HG03097 (cell line): Measurements from ENCODE around the gene LRP6.
"Not testable (repeated sequence)": the region's sequence is repeated elsewhere in the genome, so short reads cannot be mapped to it uniquely, and the experiment has no call there.

ENCODE experiments used
- ATAC-seq: cut with Tn5 transposase; IDR thresholded peaks from one replicate; pipeline ENCODE4 v1.9.1; 2021; ENCODE audit not compliant: unreplicated experiment, low FRiP score

Gene LRP6

DNA sequence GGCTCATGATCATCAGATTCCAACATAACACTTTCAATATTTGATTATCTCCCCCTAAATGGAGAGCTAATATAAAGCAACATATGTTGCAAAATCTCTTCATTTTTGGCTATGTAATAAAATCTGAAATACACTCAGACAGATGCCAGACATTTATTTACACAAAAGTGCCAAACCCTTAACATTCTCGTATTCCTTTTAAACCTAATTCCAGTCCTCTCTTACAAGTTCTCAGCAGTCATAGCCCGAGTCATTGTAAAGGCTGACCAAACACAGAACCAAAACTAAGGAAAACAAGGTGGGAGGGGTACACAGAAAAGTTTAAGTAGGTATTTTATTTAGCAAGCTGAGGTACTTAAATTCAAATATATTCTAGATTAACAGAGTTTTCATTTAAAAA lies 81.4 kb downstream of the LRP6 start:
- ATAC-seq: no peak

DNA sequence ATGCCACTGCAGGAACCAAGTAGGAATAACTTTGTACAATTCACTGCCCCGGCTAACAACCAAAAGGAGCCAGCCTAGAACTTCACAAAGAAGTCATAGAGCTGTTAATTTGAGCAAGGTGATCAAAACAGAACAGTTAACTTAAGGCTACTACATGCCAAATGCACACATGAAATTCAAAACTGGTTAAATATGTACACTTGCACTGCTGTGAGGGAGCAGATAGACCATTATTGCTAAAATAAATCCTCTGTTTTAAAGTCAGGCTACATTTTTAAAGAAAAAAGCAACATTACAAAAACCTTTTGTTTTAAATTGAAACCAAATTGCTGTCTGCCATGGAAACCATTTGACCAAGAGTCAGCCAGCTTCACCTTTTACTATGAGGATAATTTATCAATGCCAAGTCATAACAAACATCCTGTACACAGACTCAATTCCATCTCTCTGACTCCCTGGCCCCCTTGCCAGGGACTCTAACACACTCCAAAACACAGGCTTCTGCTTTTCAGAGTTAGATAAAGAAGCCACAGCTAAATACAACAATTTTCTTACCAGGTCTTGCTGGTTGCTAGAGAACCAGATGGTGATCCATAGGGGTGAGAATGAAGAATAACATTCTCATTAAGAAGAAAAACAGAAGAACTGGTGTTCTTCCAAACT lies 84.0 kb downstream of the LRP6 start:
- no peak for ATAC-seq

DNA sequence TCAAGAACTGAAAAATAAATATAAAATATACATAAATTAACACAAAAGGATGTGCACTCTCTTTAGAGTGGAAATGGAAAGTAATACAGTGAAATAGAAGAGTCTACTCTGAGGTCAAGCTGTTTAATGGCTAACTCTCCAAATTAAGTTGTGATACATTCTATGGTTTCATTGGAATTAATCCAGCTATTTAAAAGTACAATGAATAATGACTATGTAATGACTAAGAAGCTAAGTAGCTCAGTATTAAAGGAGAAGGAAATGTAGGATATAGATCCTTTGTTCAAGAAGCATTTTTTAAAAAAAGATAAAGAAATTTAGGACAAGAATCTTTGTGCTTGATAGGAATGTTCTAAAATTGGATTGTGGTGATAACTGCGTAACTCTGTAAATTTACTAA lies 85.3 kb downstream of the LRP6 start:
- ATAC-seq: no peak

DNA sequence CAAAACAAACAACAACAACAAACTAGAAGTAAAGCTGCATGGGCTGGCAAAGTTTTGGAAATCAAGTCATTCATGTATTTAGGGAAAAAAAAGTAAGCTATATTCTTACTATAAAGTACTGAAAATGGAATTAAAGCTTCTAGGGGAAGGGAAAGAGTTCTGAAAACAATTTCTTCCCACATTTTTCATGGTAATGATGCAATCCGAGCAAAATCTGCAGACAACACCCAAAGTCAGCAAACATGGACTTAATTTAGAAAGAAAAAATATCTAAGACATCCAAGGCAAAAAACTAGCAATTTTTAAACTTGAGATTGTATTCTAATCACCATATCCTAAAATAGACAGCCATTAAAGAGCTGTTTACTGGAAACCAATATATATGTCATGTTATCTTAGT lies 86.3 kb downstream of the LRP6 start:
- no peak for ATAC-seq

DNA sequence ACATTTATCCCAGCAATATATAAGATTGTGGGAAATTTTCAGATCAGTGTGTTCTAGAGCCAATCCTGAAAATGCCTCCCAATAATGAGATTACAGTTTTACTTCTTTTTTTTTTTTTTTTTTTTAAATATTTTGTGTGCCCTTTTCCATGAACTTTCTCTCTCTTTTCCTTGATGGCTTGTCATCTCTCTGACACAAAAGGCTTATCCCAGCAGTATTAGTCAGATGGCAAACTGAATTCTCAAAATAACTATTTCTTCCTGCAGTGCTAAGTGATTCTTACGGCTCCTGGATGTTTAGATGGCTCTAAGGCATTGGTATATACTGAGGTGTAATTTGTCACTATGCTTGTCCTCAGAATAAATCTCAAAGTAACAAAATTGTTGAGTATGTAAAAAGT lies 86.7 kb downstream of the LRP6 start:
- ATAC-seq: no peak

DNA sequence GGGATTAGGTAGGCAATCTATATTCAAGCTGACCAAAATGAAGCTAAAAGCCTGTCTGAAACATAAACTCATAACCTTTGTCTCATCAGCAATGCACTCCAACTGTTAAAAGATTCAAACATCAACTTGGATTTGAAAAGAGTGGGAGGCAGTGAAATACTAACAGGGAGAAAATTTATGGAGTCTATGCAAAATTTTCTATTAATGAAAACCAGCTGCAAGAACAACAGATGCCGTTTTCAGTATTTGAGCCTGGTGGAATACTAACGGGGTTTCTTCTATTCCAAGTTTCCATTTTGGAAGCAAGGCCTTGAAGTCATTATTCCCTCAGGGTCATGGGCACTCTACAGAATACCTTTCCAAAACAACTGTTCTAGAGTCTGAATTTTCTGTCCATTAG lies 88.3 kb downstream of the LRP6 start:
- ATAC-seq: no peak

DNA sequence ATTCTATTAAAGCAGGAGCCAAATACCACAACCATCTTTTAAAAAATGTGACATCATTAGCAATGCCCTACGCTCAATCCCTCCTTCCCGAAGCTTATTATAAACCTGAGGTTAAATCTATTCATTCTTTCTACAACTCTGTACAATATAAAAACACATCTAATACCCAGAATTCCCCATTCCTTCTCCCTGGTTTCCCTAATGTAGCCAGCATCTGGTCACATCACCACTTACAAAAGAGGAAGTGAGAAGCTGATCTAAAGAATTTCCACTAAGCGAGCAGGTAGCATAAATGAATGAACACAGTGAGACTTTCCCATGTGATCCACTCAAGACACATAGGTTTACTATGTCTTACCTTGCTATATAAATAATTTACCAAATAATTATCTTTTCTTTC lies 90.4 kb downstream of the LRP6 start:
- no peak for ATAC-seq

DNA sequence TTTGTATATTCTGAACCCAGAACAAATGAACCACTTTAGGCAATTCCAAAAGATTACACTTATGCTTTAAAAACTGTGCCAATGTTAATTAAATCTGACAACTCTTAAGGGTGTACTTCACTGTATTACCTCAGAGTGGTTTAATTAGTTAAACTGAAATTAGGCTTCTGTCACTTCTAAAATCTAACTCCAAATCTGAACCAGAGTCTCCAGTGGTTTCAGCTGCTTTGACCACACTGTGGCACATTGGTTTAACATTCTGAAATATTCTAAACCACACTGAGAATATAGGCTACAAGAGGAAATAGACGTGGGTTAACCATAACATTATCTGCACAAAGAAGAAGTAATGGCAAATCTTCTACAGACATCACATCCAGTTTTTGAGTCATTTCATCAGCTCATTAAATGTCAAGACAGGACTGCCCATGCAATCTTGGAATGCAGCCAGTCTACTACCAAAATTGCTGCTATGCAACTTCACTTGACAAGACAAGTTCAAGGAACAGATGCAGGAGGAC lies 94.8 kb downstream of the LRP6 start:
- ATAC-seq: peak; percentile 90

DNA sequence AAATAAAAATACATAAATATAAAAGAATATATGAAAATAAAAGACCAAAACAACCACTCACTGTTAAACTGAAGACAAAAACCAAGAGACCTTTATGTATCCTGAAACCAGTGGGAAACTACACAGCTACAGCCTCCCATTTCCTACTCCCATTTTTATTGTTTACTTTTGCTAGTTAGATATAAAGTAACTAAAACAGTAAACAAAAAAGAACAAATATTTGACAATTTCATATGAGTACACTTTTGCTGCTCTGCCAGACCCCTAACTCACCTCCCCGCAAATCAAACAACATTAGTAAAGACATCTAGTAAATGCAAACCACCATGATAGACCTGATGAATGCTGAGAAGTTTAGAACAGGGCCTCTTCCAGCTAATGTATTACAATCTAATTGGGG lies 99.0 kb downstream of the LRP6 start:
- ATAC-seq: no peak

DNA sequence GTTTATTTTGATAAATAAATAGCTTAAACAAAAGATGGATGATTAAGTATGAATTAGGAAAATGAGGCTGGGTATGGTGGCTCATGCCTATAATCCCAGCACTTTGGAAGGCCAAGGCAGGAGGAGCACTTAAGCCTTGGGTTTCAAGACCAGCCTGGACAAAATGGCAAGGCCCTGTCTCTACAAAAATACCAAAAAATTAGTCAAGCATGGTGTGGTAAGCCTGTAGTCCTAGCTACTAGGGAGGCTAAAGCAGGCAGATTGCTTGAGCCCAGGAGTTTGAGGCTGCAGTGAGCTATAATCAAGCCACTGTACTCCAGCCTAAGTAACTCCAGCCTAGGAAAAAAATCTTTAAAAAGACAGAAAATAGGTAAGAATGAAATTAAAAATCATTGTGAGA lies 100.1 kb downstream of the LRP6 start:
- no peak for ATAC-seq

DNA sequence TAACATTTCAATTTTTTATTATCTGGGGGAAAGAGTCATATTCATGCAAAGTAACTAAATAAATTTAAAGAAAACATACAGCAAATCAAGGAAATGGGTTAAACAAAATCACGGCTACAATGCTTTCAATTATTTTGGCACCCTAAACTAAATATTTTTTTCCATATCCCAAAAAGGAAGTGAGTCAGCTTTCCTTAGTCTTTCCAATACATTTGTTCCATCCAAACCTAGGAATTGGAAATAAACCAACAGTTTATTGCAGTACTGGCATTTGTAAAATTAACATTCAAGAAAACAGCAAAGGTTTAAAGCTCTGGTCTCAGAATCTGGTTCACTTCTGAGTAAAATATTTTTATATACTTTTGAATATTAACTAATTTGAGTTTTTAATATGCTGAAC lies 106.9 kb downstream of the LRP6 start:
- no peak for ATAC-seq

DNA sequence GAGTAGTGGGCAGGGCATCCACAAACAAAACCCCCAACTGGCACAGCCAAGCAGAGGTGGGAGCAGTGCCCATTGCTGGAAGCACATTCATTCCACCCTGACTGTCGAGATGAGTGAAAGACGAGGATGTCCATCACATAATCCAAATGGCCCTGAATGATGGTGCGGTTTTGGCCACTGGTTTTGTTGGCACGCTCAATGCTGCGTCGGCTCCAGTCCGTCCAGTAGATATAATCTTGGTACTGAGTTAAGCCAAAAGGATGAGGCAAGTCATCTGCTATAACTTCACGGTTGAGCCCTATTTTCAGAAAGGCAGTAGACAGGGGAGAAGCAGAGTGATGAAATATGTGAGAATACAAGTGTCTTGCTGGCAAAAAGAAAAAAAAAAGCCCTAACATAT lies 108.0 kb downstream of the LRP6 start:
- ATAC-seq: no peak

DNA sequence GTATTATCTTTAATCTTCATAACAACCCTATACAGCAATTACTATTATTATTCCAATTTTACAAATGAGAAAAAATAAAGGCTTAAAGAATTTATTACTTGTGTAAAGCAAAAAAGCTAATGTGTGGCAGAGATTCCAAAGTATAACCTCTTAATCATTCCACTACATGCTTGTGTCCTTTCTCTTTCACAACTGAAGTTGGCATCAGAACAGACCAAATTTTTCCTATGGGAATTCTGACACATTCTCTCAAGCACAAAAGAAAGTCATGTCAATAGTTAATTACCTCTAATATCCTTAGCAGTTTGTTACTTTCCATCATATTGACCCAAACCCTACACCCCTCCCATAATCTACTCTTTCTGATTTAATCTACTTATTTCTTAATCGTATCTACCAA lies 109.4 kb downstream of the LRP6 start:
- ATAC-seq: no peak

DNA sequence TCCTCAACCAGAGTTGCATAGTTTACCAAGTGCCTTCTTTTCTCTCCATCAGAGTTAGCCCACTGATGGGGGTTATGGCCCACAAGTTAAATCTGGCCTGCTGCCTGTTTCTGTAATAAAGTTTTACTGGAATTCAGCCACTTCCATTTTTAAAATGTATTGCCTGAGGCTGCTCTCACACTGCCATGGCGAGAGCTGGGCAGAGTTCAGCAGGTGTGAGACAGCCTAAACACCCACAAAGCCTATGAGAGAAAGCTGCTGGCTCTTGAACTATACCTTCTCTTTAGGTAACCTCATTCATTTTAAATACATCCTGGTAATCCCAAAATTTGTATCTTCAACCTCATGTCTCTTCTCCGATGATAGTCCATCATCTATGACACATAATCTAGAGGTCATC lies 110.0 kb downstream of the LRP6 start:
- no peak for ATAC-seq

DNA sequence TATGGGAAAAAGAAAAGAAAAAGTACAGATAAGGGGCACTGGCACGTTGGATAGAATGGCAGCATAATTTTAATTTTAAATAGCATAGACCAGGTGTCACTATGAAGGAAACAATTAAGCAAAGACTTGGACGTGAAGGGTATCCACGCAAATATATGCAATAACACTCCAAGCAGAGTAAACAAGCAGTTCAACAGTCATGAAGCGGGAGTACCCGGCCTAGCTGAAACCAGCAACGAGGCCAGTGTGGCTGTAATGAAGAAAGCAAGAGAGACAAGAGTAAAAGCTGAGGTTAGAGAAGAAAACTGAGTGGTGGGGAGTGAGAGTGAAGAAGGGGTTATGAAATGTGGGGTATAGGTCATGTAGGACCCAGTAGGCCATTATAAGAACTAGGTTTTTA lies 110.7 kb downstream of the LRP6 start:
- ATAC-seq: no peak

DNA sequence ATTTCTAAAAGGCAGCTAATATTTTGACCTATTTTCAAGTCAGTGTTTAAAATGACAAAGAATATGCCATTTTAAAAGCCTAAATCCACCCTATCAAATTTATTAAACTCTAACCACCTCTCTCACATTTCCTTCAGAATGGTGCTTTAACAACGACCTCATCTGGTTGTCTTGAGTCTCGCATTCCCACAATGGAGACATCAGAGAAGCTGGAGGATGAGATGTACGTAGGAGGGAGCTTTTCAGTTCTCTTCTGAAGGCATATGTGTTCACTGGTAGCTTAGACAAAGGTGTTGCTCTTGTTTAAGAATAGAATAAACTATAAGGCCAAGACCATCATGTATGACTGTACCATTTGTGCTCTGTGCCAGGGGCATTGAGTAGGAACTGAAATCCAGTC lies 113.2 kb downstream of the LRP6 start:
- no peak for ATAC-seq

DNA sequence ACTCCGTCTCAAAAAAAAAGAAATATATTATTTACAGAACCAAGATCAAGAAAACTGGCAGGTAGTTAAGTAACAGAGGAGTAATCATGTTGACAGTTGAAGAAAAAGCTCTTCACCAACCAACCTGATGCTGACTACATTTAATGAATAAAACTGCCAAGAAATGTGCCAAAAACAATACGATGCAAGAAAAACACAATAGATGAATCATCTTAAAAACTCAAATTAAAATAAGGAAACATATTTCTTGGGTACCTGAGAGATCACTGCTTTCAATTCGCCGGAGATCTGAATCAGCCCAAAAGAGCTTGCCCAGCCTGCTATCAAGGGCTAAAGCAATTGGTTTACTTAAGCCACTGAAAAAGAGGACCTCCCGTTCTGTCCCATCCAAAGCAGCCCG lies 119.7 kb downstream of the LRP6 start:
- ATAC-seq: no peak

DNA sequence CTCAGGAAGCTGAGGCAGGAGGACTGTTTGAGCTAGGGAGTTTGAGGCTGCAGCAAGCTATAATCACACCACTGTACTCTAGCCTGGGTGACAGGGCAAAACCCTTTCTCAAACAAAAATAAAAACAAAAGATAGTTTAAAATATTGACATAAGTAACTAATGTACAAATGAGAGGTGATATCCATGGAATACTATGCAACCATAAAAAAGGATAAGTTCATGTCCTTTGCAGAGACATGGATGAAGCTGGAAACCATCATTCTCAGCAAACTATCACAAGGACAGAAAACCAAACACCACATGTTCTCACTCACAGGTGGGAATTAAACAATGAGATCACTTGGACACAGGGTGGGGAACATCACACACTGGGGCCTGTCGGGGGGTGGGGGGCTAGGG lies 122.3 kb downstream of the LRP6 start:
- ATAC-seq: not testable (repeated sequence)

DNA sequence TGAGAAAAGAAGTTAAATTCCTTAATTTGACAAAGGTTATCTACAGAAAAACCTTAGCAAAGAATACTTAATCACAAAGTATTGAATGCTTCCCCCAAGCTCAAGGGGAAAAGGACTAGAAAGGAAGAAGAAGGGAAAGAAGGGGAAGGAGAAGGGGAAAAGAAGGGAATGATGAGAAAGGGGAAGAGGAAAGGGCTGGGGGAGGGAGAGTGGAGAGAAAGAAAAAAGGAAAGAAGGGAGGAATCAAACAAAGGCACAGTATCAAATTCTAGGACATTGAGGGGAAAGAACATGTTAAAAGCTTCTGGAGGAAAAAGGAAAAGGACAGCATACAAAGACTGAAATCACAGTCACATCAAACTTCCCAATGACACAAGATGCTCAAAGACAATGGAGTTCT lies 125.8 kb downstream of the LRP6 start:
- ATAC-seq: no peak

DNA sequence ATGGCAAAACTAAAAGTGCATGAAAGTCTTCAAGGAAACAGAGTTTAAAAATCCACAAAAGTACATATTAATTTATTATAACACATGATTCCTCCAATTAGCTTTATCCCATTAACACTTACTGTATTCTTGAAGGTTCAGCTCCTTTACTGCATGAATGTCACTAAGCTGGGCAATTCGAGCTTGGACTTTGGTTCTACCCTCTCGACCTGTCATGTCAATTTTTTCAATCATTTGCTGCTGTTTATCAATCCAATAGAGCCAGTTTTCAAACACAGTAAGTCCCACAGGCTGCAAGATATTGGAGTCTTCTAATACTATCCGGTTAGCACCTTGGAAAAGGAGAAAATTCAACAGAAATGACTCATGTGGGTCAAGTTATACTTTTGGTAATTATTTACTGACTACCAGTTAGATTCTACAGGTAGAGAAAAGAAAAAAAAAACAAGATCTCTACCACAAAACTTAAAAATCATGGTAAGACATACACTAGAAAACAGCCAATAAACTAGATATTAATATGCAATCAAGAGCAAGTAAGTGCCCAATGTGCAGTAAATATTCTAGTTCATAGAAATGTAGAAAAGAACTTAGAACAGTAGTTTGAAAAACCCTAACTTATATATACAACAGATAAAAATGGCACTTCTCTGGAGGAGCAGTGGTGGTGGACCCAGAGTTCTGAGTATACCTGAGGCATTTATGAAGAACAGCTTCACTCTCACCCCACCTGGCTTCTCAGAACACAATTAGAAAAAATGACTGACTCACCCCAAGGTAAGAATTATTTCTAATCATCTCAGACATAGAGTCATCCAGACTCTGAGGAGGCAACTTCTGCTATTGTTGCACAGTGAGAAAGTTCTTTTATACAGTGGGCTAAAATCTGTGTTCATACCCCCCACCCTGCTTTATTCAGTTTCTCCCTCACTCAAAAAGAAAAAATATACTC lies 128.4 kb downstream of the LRP6 start:
- ATAC-seq: no peak

DNA sequence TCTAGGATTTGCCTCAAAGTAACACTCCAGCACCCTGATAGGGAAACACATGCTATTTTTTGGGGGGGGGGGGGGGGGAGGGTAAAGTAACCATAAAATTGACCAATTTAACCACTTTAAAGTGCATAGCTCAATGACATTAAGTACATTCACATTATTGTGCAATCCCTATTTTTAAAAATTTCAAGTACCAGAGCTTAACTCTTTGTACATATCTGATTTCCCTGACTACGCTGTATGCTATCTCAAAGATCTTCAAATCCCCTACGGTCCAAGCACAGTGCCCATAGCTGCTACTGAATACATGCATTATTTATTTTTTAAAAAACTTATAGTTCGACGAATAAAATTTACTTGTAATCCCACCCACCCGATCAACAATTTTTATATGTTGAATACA lies 133.1 kb downstream of the LRP6 start:
- no peak for ATAC-seq

DNA sequence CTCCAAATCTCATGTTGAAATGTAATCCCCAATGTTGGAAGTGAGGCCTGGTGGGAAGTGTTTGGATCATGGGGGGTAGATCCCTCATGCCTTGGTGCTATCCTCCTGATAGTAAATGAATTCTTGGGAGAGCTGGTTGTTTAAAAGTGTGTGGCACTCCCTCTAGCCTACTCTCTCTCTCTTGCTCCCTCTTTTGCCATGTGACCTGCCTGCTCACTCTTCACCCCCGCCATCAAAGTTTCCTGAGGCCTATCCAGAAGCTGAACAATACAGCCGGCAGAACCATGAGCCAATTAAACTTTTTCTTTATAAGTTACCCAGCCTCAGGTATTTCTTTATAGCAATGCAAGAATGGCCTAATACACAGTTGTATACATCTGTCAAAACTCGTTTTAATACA lies 133.6 kb downstream of the LRP6 start:
- no peak for ATAC-seq
